ENCODE results near the gene CTDSPL2.
"Not testable (repeated sequence)": the region's sequence is repeated elsewhere in the genome, so short reads cannot be mapped to it uniquely, and the experiment has no call there.

The CTDSPL2 gene

DNA sequence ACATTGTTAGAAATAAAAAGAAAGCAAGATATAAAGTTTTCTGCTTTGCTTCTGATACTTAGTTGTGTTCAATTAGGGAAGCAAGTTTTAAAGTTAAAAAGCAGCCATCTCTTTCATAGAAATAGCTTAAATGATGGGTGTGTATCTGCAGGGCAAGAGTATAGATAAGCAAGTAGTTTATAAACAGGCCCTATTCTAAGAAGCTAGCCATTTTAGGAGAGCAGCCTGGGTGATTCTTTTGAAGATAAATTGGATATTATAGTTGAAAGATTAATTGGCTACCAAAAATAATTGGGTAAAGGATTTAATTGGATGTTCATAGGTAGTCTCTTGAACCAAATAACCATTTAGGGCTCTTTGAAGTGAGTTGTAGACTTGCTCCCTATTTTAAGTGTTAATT is 115.2 kb downstream of the CTDSPL2 start:
- no peak for DNase-seq

DNA sequence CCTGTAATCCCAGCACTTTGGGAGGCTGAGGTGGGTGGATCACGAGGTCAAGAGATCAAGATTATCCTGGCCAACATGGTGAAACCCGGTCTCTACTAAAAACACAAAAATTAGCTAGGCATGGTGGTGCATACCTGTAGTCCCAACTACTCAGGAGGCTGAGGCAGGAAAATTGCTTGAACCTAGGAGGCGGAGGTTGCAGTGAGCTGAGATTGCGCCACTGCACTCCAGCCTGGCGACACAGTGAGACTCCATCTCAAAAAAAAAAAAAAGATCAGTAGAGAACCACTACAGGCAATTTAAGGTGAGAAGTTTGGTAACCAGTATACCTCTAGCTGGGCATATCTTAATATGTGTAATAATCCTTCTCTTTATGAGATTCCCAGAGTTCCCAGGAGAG is 117.3 kb downstream of the CTDSPL2 start:
- not testable (repeated sequence) for DNase-seq

DNA sequence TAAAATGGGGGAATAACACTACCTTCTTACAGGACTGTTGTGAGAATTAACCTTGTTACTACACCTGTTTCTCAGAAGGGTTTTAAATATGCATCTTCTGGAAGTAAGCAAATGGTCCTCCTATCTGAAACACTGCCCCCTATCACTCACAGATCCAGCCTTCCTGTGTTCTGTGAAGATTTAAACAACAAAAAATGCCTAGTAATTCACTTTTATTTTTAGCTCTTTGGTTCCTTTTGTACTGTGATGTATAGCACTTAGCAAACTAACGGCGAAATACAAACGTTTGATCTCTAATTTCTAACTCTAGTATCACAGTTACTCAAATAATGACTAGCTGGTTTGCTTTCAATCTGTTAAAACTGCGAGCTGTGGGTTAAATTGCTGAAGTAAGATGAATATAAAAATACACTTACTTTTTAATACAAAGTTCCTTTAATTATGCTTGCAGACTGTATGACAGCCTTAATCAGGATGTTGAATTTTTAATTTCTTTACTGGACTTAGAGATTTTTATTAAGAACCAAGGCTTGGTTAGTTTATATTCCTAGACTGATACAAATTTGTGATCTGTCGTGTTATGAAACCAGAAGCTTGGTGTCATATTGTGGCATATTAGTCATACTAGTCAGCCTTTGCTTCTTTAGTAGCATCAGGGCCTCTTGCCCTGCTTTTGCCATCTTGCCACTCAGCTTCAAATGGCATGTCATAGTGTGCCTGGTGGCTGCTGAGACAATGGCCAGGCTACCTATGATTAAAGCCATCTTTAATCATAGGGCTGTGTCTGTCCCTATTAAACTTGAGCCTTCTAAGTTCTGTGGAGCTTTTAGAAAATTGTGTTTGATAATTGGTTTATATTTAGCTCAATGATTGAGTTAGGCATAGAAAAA is 118.7 kb downstream of the CTDSPL2 start:
- peak; percentile 77 for DNase-seq

GRCh38 chr15:44549152-44549551 is 121.7 kb downstream of the CTDSPL2 start:
- not testable (repeated sequence) for DNase-seq

GRCh38 chr15:44550256-44550655 is 122.8 kb downstream of the CTDSPL2 start:
- DNase-seq, result peak; percentile 46

GRCh38 chr15:44550734-44551133 is 123.3 kb downstream of the CTDSPL2 start:
- DNase-seq, result no peak

DNA sequence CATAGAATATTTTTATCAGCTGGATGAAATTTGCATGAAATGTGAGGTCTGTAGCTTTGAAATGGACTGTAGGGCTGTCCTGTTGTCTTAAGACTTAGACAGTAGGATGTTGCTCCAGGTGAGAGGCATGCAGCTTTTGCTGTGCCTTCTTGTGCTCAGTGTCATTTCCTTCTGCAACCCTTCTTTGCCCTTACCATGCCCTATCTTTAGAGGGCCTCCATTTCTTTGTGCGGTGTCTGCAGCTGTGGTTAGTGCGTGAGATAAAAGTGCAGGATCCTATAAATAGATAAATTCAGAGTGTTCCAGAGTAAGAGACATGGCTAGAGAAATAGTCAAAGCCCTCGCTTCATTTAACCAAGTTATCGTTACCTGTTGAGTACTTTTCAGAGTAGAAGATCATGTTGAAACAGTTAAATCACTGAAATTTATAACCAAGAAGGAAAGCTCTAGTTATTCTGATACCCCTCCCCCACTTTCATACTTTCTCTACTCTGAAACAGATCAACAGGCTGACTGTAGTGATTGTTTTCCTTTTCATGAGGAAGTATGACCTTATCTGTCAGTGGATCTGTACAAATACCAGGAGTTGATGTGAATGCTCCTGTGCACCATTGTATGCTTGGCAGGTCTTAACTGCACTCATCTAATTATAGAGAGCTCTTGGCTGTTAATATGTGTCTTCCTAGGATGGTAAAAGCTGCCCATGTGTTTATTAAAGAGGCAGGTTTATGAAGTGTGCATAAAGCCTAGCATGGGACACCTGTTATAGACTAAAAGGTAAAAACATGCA is 127.7 kb downstream of the CTDSPL2 start:
- no peak for DNase-seq

DNA sequence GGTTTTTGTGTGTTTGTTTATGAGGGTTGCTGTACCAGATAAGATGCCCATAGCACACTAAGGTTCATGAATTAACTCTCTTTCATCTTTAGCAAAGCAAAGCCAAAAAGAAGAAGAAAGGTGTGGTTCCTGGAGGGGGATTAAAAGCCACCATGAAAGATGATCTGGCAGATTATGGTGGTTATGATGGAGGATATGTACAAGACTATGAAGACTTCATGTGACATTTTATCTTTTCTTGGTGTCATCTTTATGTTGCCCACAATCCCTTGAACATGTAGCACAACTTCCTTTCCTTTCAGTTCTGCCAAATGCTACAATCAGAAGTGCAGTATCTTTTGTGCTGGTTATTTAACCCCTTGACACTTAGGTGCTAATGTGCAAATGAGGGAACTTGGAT is 133.5 kb downstream of the CTDSPL2 start:
- DNase-seq, result not testable (repeated sequence)

DNA sequence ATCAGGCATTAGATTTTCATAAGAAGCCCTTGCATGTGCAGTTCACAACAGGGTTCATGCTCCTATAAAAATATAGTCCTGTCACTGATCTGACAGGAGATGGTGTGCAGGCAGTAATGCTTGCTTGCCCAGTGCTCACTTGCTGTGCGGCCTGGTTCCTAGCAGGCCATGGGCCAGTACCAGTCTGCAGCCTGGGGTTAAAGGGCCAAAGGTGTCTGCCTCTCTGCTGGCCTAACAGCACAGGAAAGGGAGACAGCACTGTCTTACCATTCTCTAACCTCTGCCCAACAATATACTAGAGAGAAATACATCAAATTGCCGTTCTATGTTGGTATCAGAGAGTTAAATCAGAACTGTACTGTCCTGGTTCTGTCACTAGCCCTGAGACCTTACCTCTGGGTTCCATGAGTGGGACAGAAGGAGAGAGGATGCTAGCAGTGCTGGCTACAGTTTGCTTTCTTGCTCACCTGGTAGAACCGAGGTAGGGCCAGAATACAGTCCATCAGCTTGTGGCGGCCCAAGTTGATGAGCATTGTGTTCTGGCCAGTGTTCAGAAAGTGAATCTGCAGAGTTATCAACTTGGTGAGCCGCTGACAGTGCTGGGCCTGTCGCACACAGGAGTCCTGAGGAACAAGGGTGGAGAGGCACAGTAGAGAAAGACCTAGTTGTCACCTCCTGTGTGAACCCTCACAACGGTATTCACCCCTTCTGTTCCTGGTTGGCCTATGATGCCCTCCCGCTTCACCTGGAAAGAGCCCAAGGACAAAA is 138.1 kb downstream of the CTDSPL2 start:
- no peak for DNase-seq

DNA sequence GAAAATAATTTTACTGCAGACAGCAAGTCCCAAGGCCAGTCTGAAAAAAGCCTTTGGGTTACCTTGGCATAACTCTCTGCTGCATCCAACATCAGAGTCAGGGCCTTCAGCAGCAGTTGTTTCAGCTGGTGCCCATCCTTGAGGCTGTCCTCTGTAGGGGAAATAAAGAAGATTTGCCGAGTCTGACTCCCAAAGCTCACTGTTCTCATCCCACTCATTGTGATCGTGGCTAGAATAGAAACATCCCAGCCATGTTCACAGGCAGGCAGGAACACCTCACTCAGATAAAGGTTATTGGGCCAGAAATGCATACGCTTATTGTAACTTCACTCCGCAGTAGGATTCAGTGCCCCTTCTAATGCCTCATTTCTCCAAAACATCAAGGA is 138.7 kb downstream of the CTDSPL2 start:
- no peak for DNase-seq

DNA sequence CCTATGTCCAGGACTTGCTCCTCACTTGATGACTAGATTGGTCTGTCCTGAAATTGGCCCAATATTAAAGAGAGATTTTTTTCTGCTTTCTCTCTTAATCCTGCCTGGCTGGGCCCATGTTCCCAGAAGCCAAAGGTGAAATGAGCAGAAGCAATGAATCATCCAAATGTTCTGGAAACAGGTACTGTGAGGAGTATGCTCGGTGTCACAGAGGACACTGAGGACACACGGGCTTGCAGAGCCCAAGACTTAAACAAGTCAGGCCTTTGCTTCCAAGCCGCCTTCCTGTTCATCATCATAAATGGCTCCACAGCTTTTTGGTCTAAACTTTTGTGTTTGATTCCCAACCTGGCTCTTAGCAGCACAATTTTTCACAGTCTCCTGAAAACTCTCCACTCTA is 140.9 kb downstream of the CTDSPL2 start:
- DNase-seq, result no peak

- no peak for DNase-seq
Observed at GRCh38 chr15:44569316-44569715, 141.9 kb downstream of the CTDSPL2 start.

- no peak for DNase-seq
Observed at GRCh38 chr15:44570361-44570760, 142.9 kb downstream of the CTDSPL2 start.

GRCh38 chr15:44573386-44573785 is 146.0 kb downstream of the CTDSPL2 start:
- DNase-seq, result no peak

DNA sequence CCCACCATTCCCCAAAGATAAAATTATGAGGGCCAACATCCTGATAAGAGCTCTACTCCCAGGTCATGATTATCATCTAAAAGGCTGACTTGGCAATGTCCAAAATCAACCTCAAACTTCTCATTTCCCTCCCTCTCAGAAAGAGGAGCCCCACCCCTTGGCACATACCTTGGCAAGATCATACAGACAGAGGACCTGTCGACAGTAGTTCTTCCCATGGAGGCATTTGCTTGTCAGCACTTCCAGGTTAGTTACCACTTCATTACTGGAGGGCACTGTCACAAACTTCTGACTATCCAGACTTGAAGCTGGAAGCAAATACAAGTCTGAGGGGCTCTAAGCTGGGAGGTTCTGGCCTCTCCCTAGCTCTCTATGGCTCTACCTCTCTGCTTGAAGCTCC is 147.3 kb downstream of the CTDSPL2 start:
- DNase-seq, result no peak

All from inflammatory macrophage treated with lipopolysaccharide for 4 hours (primary cell).